BLaER1 treated with 17β-estradiol and CSF1 and Interleukin-3, amounts not matched to agents 10 nM and 100 nM (cell line): Measurements from ENCODE around the gene ALDOA.
"Not testable (repeated sequence)": the region's sequence is repeated elsewhere in the genome, so short reads cannot be mapped to it uniquely, and the experiment has no call there.

Source experiments
- H3K27ac ChIP-seq, 11 experiments: shearing (Covaris generic); formaldehyde crosslinking; 2 replicates each; pipeline ENCODE4 v1.8.1; 2022
- H3K27me3 ChIP-seq, 11 experiments: shearing (Covaris generic); formaldehyde crosslinking; 2 replicates each; pipeline ENCODE4 v1.8.1; 2022
- H3K36me3 ChIP-seq, 11 experiments: shearing (Covaris generic); formaldehyde crosslinking; 2 replicates each; pipeline ENCODE4 v1.8.1; 2022
- H3K4me1 ChIP-seq, 10 experiments: shearing (Covaris generic); formaldehyde crosslinking; 2 replicates each; pipeline ENCODE4 v1.8.1; 2022
- H3K4me2 ChIP-seq, 11 experiments: shearing (Covaris generic); formaldehyde crosslinking; 2 replicates each; pipeline ENCODE4 v1.8.1; 2022
- H3K4me3 ChIP-seq, 10 experiments: shearing (Covaris generic); formaldehyde crosslinking; 2 replicates each; pipeline ENCODE4 v1.8.1; 2022
- H3K9ac ChIP-seq, 11 experiments: shearing (Covaris generic); formaldehyde crosslinking; 2 replicates each; pipeline ENCODE4 v1.8.1; 2022
- H3K9me3 ChIP-seq, 11 experiments: shearing (Covaris generic); formaldehyde crosslinking; replicated peaks in 1 of 11; 2 replicates each; pipeline ENCODE4 v1.8.1; 2022
- H4K20me1 ChIP-seq, 11 experiments: shearing (Covaris generic); formaldehyde crosslinking; 2 replicates each; pipeline ENCODE4 v1.8.1; 2022
- Cebpa-rat ChIP-seq, 11 experiments: shearing (Covaris generic); IDR thresholded peaks; 2 replicates each; pipeline ENCODE4 v1.8.1; 2022

Gene ALDOA

GRCh38 chr16:30110661-30111060, 45.1 kb downstream of the ALDOA start:
- H3K9me3 ChIP-seq = no peaks in the 10 kb centered on the region
- no peak overlapping the region for H3K4me2 ChIP-seq
- no peak for TF ChIP-seq Cebpa-rat (IDR thresholded peaks at IDR 0.05)
- H3K4me1 ChIP-seq = peaks cover 0 to 11% (median 0%) of the 10 kb centered on the region in 10 experiments; a peak in 2 of 20 replicates
- H3K27ac ChIP-seq = no peak overlapping the region
- peaks cover 13 to 99% (median 62%) of the 10 kb centered on the region in 11 experiments; a peak in 20 of 22 replicates for H3K36me3 ChIP-seq
- H3K4me3 ChIP-seq = no peak overlapping the region
- no peak overlapping the region for H3K9ac ChIP-seq
- no peaks in the 10 kb centered on the region; a peak in 1 of 22 replicates for H4K20me1 ChIP-seq
- no peaks in the 10 kb centered on the region for H3K27me3 ChIP-seq

GRCh38 chr16:30112197-30113030, 46.9 kb downstream of the ALDOA start:
- H3K27ac ChIP-seq = no peak overlapping the region
- H4K20me1 ChIP-seq = no peaks in the 10 kb centered on the region; a peak in 1 of 22 replicates
- no peaks in the 10 kb centered on the region for H3K27me3 ChIP-seq
- no peak overlapping the region for H3K4me2 ChIP-seq
- H3K9me3 ChIP-seq = no peaks in the 10 kb centered on the region
- no peak overlapping the region for H3K4me3 ChIP-seq
- H3K36me3 ChIP-seq = peaks cover 10 to 99% (median 62%) of the 10 kb centered on the region in 11 experiments; a peak in 21 of 22 replicates
- no peak for TF ChIP-seq Cebpa-rat (IDR thresholded peaks at IDR 0.05)
- peaks cover 0 to 11% (median 0%) of the 10 kb centered on the region in 10 experiments; a peak in 2 of 20 replicates for H3K4me1 ChIP-seq
- H3K9ac ChIP-seq = no peak overlapping the region

- Histone ChIP-seq H3K9ac (peak within 1 kb of the TSS in 2 of 11 experiments; percentile 13 to 15; a peak in 2 of 22 replicates), H3K27ac (peak within 1 kb of the TSS in 3 of 11 experiments; percentile 14 to 17 (median 15); a peak in 2 of 22 replicates), H3K27me3 (no peaks in the 10 kb centered on the region), H3K4me1 (peaks cover 0 to 14% (median 3%) of the 10 kb centered on the region in 10 experiments; a peak in 9 of 20 replicates), H3K4me2 (peak within 1 kb of the TSS in 1 of 11 experiments; percentile 26; a peak in 1 of 22 replicates), H3K9me3 (no peaks in the 10 kb centered on the region), H4K20me1 (no peaks in the 10 kb centered on the region; a peak in 1 of 22 replicates), H3K36me3 (peaks cover 12 to 99% (median 62%) of the 10 kb centered on the region in 11 experiments; a peak in 21 of 22 replicates), H3K4me3 (no peak within 1 kb of the TSS)
- TF ChIP-seq Cebpa-rat (IDR thresholded peaks at IDR 0.05) = no peak
These were observed 47.6 kb downstream of the ALDOA start, which contains the start of gene GDPD3 for GRCh38 chr16:30113031-30113710. Gene GDPD3 (minus strand): TSS chr16:30113537. CDS start chr16:30113478, 59 bp downstream.

DNA sequence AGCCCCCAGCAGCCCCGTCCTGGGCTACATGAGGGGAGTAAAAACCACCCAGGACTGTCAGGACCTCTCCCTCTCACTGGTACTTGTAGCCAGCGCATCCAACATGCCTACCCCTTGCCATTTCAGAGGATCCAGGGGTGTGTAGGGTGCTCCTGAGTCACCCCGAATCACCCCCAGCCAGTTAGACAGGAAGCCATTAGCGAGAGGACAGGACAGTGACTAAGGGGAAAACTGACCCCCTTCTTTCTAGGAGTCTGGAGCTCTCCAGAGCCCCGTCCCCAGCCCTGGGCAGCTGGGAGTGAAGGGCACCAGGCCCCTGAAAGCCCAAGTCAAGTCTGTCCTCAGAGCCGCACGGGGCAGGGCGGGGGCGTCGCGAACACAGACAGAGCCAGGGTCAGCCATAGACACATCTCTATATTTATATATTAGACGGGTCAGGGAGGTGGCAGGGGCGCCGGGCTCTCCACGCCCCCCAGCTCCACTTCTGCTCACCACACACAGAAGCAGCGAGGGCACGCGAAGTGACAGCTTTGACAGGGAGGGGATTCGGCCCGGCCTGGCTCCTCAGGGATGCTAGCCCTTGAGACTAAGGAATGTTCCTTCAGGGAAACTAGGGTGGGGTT, 48.3 kb downstream of the ALDOA start:
- Histone ChIP-seq H3K4me3 (no peak overlapping the region), H3K4me1 (peaks cover 5 to 21% (median 9%) of the 10 kb centered on the region in 10 experiments; a peak in 12 of 20 replicates), H3K27ac (peak overlapping the region in 3 of 11 experiments; percentile 14 to 17 (median 15); a peak in 2 of 22 replicates), H3K9ac (peak overlapping the region in 2 of 11 experiments; percentile 13 to 15; a peak in 2 of 22 replicates), H4K20me1 (no peaks in the 10 kb centered on the region; a peak in 1 of 22 replicates), H3K36me3 (peaks cover 12 to 99% (median 65%) of the 10 kb centered on the region in 11 experiments; a peak in 21 of 22 replicates), H3K4me2 (peak overlapping the region in 1 of 11 experiments; percentile 26; a peak in 1 of 22 replicates), H3K27me3 (no peaks in the 10 kb centered on the region), H3K9me3 (no peaks in the 10 kb centered on the region)
- no peak for TF ChIP-seq Cebpa-rat (IDR thresholded peaks at IDR 0.05)

- Histone ChIP-seq H4K20me1 (no peaks in the 10 kb centered on the region; a peak in 1 of 22 replicates), H3K27ac (no peak overlapping the region; a peak in 1 of 22 replicates), H3K9ac (no peak overlapping the region), H3K4me3 (no peak overlapping the region), H3K4me1 (peaks cover 5 to 21% (median 10%) of the 10 kb centered on the region in 10 experiments; a peak in 12 of 20 replicates), H3K36me3 (peaks cover 10 to 99% (median 67%) of the 10 kb centered on the region in 11 experiments; a peak in 21 of 22 replicates), H3K27me3 (no peaks in the 10 kb centered on the region), H3K9me3 (no peaks in the 10 kb centered on the region), H3K4me2 (no peak overlapping the region)
- no peak for TF ChIP-seq Cebpa-rat (IDR thresholded peaks at IDR 0.05)
These were observed 48.9 kb downstream of the ALDOA start for GRCh38 chr16:30114411-30114810.

- not testable (repeated sequence) for H4K20me1 ChIP-seq, H3K4me3 ChIP-seq, H3K9ac ChIP-seq, H3K4me2 ChIP-seq, H3K27me3 ChIP-seq, H3K9me3 ChIP-seq, H3K27ac ChIP-seq
- H3K36me3 ChIP-seq = peaks cover 12 to 99% (median 67%) of the 10 kb centered on the region in 11 experiments; a peak in 21 of 22 replicates
- peaks cover 5 to 21% (median 10%) of the 10 kb centered on the region in 10 experiments; a peak in 12 of 20 replicates for H3K4me1 ChIP-seq
These were observed 49.3 kb downstream of the ALDOA start for GRCh38 chr16:30114833-30115232.

DNA sequence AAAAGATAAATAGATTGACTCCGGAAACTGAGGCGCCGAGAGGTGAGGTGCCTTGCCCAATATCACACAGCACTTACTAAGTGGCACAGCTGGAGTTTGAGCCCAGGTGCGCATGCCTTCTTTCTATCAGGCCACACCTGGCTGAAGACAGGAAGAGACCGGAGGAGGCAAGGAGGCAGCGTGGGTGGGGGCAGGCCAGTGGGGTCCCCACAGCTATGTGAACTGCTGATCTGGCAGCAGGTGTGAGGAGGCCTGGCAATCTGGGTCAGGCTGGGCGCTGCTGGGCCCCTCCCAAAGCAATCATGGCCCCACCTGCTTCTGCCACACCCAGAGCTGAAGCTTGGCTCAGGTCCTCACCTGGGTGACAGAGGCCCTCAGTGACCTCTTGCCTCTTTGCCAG, 49.7 kb downstream of the ALDOA start:
- Histone ChIP-seq H4K20me1 (no peaks in the 10 kb centered on the region; a peak in 1 of 22 replicates), H3K36me3 (peaks cover 12 to 98% (median 65%) of the 10 kb centered on the region in 11 experiments; a peak in 21 of 22 replicates), H3K4me1 (peaks cover 5 to 24% (median 12%) of the 10 kb centered on the region in 10 experiments; a peak in 13 of 20 replicates), H3K9me3 (no peaks in the 10 kb centered on the region), H3K9ac (no peak overlapping the region), H3K27me3 (no peaks in the 10 kb centered on the region), H3K27ac (no peak overlapping the region), H3K4me2 (no peak overlapping the region), H3K4me3 (no peak overlapping the region)
- no peak for TF ChIP-seq Cebpa-rat (IDR thresholded peaks at IDR 0.05)

DNA sequence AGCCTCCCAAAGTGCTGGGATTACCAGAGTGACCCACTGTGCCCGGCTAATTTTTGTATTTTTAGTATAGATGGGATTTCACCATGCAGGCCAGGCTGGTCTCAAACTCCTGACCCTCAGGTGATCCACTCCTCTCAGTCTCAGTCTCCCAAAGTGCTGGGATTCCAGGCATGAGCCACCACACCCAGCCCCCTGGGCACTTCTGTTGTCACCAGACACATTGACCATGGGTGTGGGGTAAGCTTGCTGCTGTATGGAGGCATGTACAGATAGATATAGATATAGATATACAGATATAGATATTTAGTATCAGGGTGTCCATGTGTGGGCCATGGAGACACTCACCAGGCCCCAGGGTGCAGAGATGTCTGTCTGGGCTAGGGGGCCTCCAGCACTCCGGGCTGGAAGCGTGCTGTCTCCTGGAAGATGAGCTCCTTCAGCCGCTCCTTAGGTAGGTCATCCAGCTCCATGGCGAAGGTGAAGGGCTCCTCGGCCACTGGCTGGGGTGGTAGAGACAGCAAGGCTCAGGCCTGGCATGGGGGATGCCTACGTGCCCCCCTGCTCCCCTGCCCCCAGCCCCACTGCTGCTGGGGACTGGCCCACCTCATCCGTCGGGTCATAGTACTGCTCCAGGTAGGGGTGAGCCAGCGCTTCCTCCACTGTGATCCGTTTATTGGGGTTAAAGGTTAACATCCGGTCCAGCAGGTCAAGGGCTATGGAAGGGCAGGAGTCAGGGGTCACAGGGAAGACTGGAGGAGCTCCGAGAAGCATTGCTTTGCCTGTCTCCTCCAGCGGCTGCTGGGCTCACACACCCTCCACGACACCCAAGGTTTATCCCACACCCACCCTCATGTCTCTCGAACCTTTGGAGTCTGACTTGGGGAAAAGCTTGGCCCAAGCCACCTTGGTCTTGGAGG, 51.0 kb downstream of the ALDOA start:
- H3K9me3 ChIP-seq = no peaks in the 10 kb centered on the region
- H3K4me1 ChIP-seq = peaks cover 12 to 37% (median 23%) of the 10 kb centered on the region in 10 experiments
- peaks cover 12 to 98% (median 53%) of the 10 kb centered on the region in 11 experiments; a peak in 21 of 22 replicates for H3K36me3 ChIP-seq
- no peak overlapping the region for H3K27ac ChIP-seq
- H3K4me3 ChIP-seq = no peak overlapping the region
- TF ChIP-seq Cebpa-rat (IDR thresholded peaks at IDR 0.05) = no peak
- no peaks in the 10 kb centered on the region for H3K27me3 ChIP-seq
- no peaks in the 10 kb centered on the region; a peak in 1 of 22 replicates for H4K20me1 ChIP-seq
- H3K4me2 ChIP-seq = no peak overlapping the region
- no peak overlapping the region for H3K9ac ChIP-seq
